Smooth muscle cell (in vitro differentiated cells): Measurements from ENCODE around the gene MPC1L. TPM values are rescaled to one million over a fixed set of nuclear protein-coding genes. Genes with fewer than 3 reads are reported as not detected.
A peak's percentile ranks its signal among the peaks of the same experiment; 100 is the strongest.

Experiments
- DNase-seq: peaks from one replicate; lab custom pipeline; 2025; ENCODE audit not compliant: unreplicated experiment; lab: John Stamatoyannopoulos, UW
- H2AFZ ChIP-seq: fragments of 200-600 bp; sonication (generic); 2 replicates; pipeline ENCODE4 v1.6.0; 2016; ENCODE audit warnings: antibody characterized with exemption, low read depth, mild to moderate bottlenecking
- H3F3A ChIP-seq: fragments of 200-600 bp; sonication (generic); 2 replicates; pipeline ENCODE4 v1.6.0; 2017; ENCODE audit warnings: antibody characterized with exemption, low read depth
- H3K27ac ChIP-seq: fragments of 200-600 bp; sonication (generic); 2 replicates; pipeline ENCODE4 v1.5.1; 2016; ENCODE audit warnings: low read depth, mild to moderate bottlenecking
- H3K27me3 ChIP-seq: fragments of 200-600 bp; sonication (generic); 2 replicates; pipeline ENCODE4 v1.6.1; 2016; ENCODE audit warnings: low read depth, mild to moderate bottlenecking
- H3K36me3 ChIP-seq: fragments of 200-600 bp; sonication (generic); 2 replicates; pipeline ENCODE4 v1.5.1; 2016; ENCODE audit warnings: low read depth
- H3K4me1 ChIP-seq: fragments of 200-600 bp; sonication (generic); 2 replicates; pipeline ENCODE4 v1.5.1; 2016; ENCODE audit warnings: low read depth
- H3K4me2 ChIP-seq: fragments of 200-600 bp; sonication (generic); 2 replicates; pipeline ENCODE4 v1.6.0; 2016; ENCODE audit warnings: mild to moderate bottlenecking
- H3K4me3 ChIP-seq: fragments of 200-600 bp; sonication (generic); 2 replicates; pipeline ENCODE4 v1.5.1; 2016; ENCODE audit warnings: mild to moderate bottlenecking
- H3K79me2 ChIP-seq: fragments of 200-600 bp; sonication (generic); 2 replicates; pipeline ENCODE4 v1.6.0; 2016; ENCODE audit warnings: low read depth, mild to moderate bottlenecking
- H3K9ac ChIP-seq: fragments of 200-600 bp; sonication (generic); 2 replicates; pipeline ENCODE4 v1.6.0; 2016; ENCODE audit warnings: low read depth
- H3K9me3 ChIP-seq: fragments of 200-600 bp; sonication (generic); replicated peaks from 2 replicates; pipeline ENCODE4 v1.5.1; 2016; ENCODE audit warnings: low read depth
- H4K20me1 ChIP-seq: fragments of 200-600 bp; sonication (generic); 2 replicates; pipeline ENCODE4 v1.6.0; 2016; ENCODE audit warnings: low read depth
- WGBS: methylation state at CpG from one replicate; pipeline ENCODE4 v1.1.7; 2016; ENCODE audit warnings: low lambda C conversion rate; 5-methylcytosine and 5-hydroxymethylcytosine counted together
- polyA plus RNA-seq: library from polyadenylated mRNA; unstranded; fragments of >200 nt; fragmentation: Nextera tagmentation; extraction: Ambion mirVana; gene quantifications from 2 replicates; pipeline ENCODE4 v1.2.1, GENCODE V29; 2016
- total RNA-seq: library from RNA; depleted of rRNA; stranded (reverse); fragments of >200 nt; gene quantifications from 2 replicates; pipeline ENCODE4 v1.2.3, GENCODE V29; 2014
- TF ChIP-seq, protein P1 (sequence below): fragments of 200-600 bp; sonication (generic); IDR thresholded peaks from 2 replicates; pipeline ENCODE4 v1.5.1; 2017; ENCODE audit warnings: borderline replicate concordance, mild to moderate bottlenecking, antibody characterized with exemption; ENCODE audit not compliant: insufficient read depth, poor library complexity, severe bottlenecking

MPC1L gene
- total and polyA plus RNA-seq, 2 experiments from 2014 or later: 1.1 TPM; not detected in 1

GRCh38 chrX:40628506-40628905 lies 5.3 kb downstream of the MPC1L start:
- Histone ChIP-seq H3K9me3 (no peaks in the 10 kb centered on the region), H3K4me1 (no peaks in the 10 kb centered on the region), H3K9ac (no peak overlapping the region), H3F3A (no peaks in the 10 kb centered on the region), H4K20me1 (no peaks in the 10 kb centered on the region), H3K79me2 (no peaks in the 10 kb centered on the region), H3K27ac (no peak overlapping the region), H3K4me3 (no peak overlapping the region), H2AFZ (no peak overlapping the region), H3K4me2 (no peak overlapping the region), H3K36me3 (no peaks in the 10 kb centered on the region), H3K27me3 (no peaks in the 10 kb centered on the region)
- WGBS: 84% methylated on average over 5 of the region's 5 CpGs
- TF ChIP-seq, protein P1, sequence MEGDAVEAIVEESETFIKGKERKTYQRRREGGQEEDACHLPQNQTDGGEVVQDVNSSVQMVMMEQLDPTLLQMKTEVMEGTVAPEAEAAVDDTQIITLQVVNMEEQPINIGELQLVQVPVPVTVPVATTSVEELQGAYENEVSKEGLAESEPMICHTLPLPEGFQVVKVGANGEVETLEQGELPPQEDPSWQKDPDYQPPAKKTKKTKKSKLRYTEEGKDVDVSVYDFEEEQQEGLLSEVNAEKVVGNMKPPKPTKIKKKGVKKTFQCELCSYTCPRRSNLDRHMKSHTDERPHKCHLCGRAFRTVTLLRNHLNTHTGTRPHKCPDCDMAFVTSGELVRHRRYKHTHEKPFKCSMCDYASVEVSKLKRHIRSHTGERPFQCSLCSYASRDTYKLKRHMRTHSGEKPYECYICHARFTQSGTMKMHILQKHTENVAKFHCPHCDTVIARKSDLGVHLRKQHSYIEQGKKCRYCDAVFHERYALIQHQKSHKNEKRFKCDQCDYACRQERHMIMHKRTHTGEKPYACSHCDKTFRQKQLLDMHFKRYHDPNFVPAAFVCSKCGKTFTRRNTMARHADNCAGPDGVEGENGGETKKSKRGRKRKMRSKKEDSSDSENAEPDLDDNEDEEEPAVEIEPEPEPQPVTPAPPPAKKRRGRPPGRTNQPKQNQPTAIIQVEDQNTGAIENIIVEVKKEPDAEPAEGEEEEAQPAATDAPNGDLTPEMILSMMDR: no peak
- no peak for DNase-seq

GRCh38 chrX:40632199-40632598 lies 9.0 kb downstream of the MPC1L start:
- Histone ChIP-seq H3K9me3 (no peaks in the 10 kb centered on the region), H3K4me1 (no peaks in the 10 kb centered on the region), H3K9ac (no peak overlapping the region), H3K27me3 (no peaks in the 10 kb centered on the region), H3K4me2 (no peak overlapping the region), H3K4me3 (no peak overlapping the region), H2AFZ (no peak overlapping the region), H3K36me3 (no peaks in the 10 kb centered on the region), H3K27ac (no peak overlapping the region), H4K20me1 (no peaks in the 10 kb centered on the region), H3K79me2 (no peaks in the 10 kb centered on the region), H3F3A (no peaks in the 10 kb centered on the region)
- DNase-seq: no peak
- TF ChIP-seq, protein P1: no peak
- 90% methylated on average over 4 of the region's 4 CpGs for WGBS

DNA sequence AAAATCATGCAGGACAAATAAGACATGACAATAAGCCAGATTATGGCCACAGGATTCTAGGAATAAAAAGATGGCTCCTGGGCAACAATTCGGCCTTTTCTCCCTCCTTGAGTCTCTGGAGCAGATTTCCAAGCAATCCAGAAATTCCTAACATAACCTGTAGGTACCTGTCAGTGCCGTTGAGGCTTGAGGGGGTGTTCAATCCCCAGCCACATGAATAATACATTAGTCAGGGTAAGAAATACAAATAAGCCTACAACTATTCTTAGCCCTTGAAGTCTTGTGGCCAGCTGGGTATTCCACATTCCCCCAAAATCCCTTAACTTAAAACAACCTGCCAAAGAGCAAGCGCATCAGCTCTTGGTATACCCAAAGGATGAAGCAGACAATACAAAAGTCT lies 14.5 kb downstream of the MPC1L start:
- Histone ChIP-seq H3K27me3 (no peaks in the 10 kb centered on the region), H3K9me3 (no peaks in the 10 kb centered on the region), H3K4me3 (no peak overlapping the region), H3K4me1 (no peaks in the 10 kb centered on the region), H3K4me2 (no peak overlapping the region), H3K36me3 (no peaks in the 10 kb centered on the region), H3K79me2 (peaks cover 4% of the 10 kb centered on the region), H3K27ac (no peak overlapping the region), H3K9ac (no peak overlapping the region), H2AFZ (no peak overlapping the region), H3F3A (no peaks in the 10 kb centered on the region), H4K20me1 (no peaks in the 10 kb centered on the region)
- TF ChIP-seq, protein P1: no peak
- DNase-seq: no peak
- 81% methylated on average over 3 of the region's 3 CpGs for WGBS

- H2AFZ ChIP-seq: no peak overlapping the region
- H3K9me3 ChIP-seq: no peaks in the 10 kb centered on the region
- no peaks in the 10 kb centered on the region for H3K36me3 ChIP-seq
- 79% methylated on average over 5 of the region's 5 CpGs for WGBS
- H3F3A ChIP-seq: no peaks in the 10 kb centered on the region
- no peaks in the 10 kb centered on the region for H3K4me1 ChIP-seq
- H3K79me2 ChIP-seq: peaks cover 30% of the 10 kb centered on the region
- no peaks in the 10 kb centered on the region for H3K27me3 ChIP-seq
- no peak for DNase-seq
- TF ChIP-seq, protein P1: no peak
- no peak overlapping the region for H3K9ac ChIP-seq
- peaks cover 7% of the 10 kb centered on the region for H4K20me1 ChIP-seq
- H3K4me2 ChIP-seq: peak overlapping the region; percentile 77
- peak overlapping the region; percentile 59 for H3K27ac ChIP-seq
- H3K4me3 ChIP-seq: peak overlapping the region; percentile 30
Observed at GRCh38 chrX:40644176-40644575, 20.9 kb downstream of the MPC1L start.
